ENCODE results near the gene TRAPPC2.

DNA sequence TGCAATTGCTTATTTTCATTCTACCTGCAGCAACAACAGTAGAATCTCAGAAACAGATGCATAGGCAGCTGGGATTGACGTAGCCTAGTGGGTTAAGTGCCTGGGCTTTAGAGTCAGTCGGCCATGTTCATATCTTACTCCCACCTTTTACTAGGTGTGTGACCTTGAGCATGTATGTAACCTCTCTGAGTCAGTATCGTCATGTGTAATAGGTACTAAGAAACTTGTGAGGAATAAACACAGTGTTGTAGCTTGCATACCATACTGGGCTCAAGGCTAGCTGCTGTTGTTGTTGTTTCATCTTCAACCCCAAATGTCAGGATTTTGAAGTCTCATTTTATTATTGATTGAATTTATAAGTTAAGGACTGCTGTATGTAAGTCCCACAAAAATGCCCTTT, 31.3 kb downstream of the TRAPPC2 start:
- TF ChIP-seq, protein P1, sequence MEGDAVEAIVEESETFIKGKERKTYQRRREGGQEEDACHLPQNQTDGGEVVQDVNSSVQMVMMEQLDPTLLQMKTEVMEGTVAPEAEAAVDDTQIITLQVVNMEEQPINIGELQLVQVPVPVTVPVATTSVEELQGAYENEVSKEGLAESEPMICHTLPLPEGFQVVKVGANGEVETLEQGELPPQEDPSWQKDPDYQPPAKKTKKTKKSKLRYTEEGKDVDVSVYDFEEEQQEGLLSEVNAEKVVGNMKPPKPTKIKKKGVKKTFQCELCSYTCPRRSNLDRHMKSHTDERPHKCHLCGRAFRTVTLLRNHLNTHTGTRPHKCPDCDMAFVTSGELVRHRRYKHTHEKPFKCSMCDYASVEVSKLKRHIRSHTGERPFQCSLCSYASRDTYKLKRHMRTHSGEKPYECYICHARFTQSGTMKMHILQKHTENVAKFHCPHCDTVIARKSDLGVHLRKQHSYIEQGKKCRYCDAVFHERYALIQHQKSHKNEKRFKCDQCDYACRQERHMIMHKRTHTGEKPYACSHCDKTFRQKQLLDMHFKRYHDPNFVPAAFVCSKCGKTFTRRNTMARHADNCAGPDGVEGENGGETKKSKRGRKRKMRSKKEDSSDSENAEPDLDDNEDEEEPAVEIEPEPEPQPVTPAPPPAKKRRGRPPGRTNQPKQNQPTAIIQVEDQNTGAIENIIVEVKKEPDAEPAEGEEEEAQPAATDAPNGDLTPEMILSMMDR (IDR thresholded peaks at IDR 0.05; ENCODE audit: low read depth, low read length, poor library complexity, severe bottlenecking), result no peak
- no peak for TF ChIP-seq EZH2phosphoT487 (IDR thresholded peaks at IDR 0.05; ENCODE audit: borderline replicate concordance, low read length)

Measured in DOHH2 (cell line).